ENCODE data around the gene AATK. TPM values are rescaled to one million over a fixed set of nuclear protein-coding genes. Genes with fewer than 3 reads are reported as not detected.
A peak's percentile ranks its signal among the peaks of the same experiment; 100 is the strongest.

AATK gene
- total RNA-seq, 2 donors from 2014 or later = 29.1 to 42.2 TPM

- DNase-seq = no peak
- 82 to 83% methylated on average over 5 to 9 of the region's 9 CpGs for WGBS, 2 donors
- ATAC-seq = no peak
- no peaks in the 10 kb centered on the region for H3K27me3 ChIP-seq
- no peaks in the 10 kb centered on the region for H3K36me3 ChIP-seq (replicated peaks in 1 of 2; ENCODE audit: insufficient read depth in 1 of 2, low read depth in 2 of 2)
- no peak for TF ChIP-seq POLR2A (IDR thresholded peaks at IDR 0.05)
- no peak for TF ChIP-seq CTCF (IDR thresholded peaks at IDR 0.05)
- H3K27ac ChIP-seq = no peak overlapping the region
- H3K4me3 ChIP-seq = no peak overlapping the region
- no peaks in the 10 kb centered on the region for H3K9me3 ChIP-seq
- peaks cover 11% of the 10 kb centered on the region for H3K4me1 ChIP-seq
- intact Hi-C loops (cut with DNase I) = no loop called here
Observed at GRCh38 chr17:81091154-81091553, 74.9 kb downstream of the AATK start.

- 80 to 88% methylated on average over 8 to 25 of the region's 26 CpGs for WGBS, 2 donors
- no peak for ATAC-seq
Observed at GRCh38 chr17:81090361-81091136, 75.5 kb downstream of the AATK start.

GRCh38 chr17:81086789-81087551 lies 79.1 kb downstream of the AATK start:
- DNase-seq = no peak
- intact Hi-C loops (cut with DNase I) = no loop called here
- ATAC-seq = no peak
- TF ChIP-seq CTCF (IDR thresholded peaks at IDR 0.05) = no peak
- no peak for TF ChIP-seq POLR2A (IDR thresholded peaks at IDR 0.05)
- H3K27ac ChIP-seq = no peak overlapping the region
- no peaks in the 10 kb centered on the region for H3K9me3 ChIP-seq
- no peaks in the 10 kb centered on the region for H3K36me3 ChIP-seq (replicated peaks in 1 of 2; ENCODE audit: insufficient read depth in 1 of 2, low read depth in 2 of 2)
- H3K4me1 ChIP-seq = peaks cover 28% of the 10 kb centered on the region
- no peaks in the 10 kb centered on the region for H3K27me3 ChIP-seq
- H3K4me3 ChIP-seq = no peak overlapping the region
- WGBS, 2 donors = 90 to 91% methylated on average over 16 to 32 of the region's 32 CpGs

More at GRCh38 chr17:81090361-81091136, 75.5 kb downstream of the AATK start:
- H3K27me3 ChIP-seq = no peaks in the 10 kb centered on the region
- H3K36me3 ChIP-seq (replicated peaks in 1 of 2; ENCODE audit: insufficient read depth in 1 of 2, low read depth in 2 of 2) = no peaks in the 10 kb centered on the region
- no peak overlapping the region for H3K4me3 ChIP-seq
- peaks cover 11% of the 10 kb centered on the region for H3K4me1 ChIP-seq
- DNase-seq = peak in 2 of 4 donors; percentile 25 to 55
- H3K9me3 ChIP-seq = no peaks in the 10 kb centered on the region
- no peak overlapping the region for H3K27ac ChIP-seq
- TF ChIP-seq CTCF (IDR thresholded peaks at IDR 0.05) (no peak), POLR2A (IDR thresholded peaks at IDR 0.05) (no peak)
- intact Hi-C loops (cut with DNase I) = no loop called here

GRCh38 chr17:81085420-81085911 lies 80.6 kb downstream of the AATK start:
- Histone ChIP-seq H3K4me1 (peaks cover 28% of the 10 kb centered on the region), H3K27me3 (no peaks in the 10 kb centered on the region), H3K4me3 (no peak overlapping the region), H3K9me3 (no peaks in the 10 kb centered on the region), H3K36me3 (replicated peaks in 1 of 2; ENCODE audit: insufficient read depth in 1 of 2, low read depth in 2 of 2) (no peaks in the 10 kb centered on the region), H3K27ac (peak overlapping the region in 2 of 4 donors; percentile 56 to 67)
- DNase-seq (peak in 1 of 4 donors; percentile 40), ATAC-seq (no peak)
- 83 to 87% methylated on average over 7 to 19 of the region's 20 CpGs for WGBS, 2 donors
- intact Hi-C loops (cut with DNase I) = no loop called here
- TF ChIP-seq CTCF (IDR thresholded peaks at IDR 0.05) (no peak), POLR2A (IDR thresholded peaks at IDR 0.05) (no peak)
